ENCODE measurements around the gene PPP1R7. TPM values are rescaled to one million over a fixed set of nuclear protein-coding genes. Genes with fewer than 3 reads are reported as not detected.

Gene PPP1R7
- total and polyA plus RNA-seq, 4 donors, result 18.0 to 45.8 (median 29.0) TPM

DNA sequence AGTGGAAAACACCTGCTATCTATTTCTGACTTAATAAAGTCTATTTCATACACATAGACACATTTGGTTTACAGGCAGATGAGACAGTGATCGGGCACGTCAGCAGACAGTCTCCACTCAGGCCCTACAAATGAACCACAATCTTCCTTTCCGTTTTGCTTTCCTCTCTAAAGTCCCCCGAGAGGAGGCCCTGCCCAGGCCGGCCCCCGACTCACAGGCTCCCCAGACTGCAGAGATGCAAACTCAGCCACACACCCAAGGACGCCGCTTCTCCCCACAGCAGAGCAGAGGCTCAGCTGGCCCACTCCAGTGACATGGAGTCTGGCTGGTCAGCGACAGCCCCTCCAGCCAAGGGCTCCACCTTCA, 38.8 kb upstream of the PPP1R7 start:
- Histone ChIP-seq H3K4me3 (ENCODE audit: low read depth in 1 of 3, low read length in 3 of 3) (no peak overlapping the region), H3K9me3 (ENCODE audit: control insufficient read depth in 4 of 4, low read length in 3 of 4) (no peaks in the 10 kb centered on the region), H3K4me1 (ENCODE audit: control insufficient read depth in 4 of 4, insufficient read depth in 4 of 4, low read length in 3 of 4) (no peaks in the 10 kb centered on the region), H3K27me3 (ENCODE audit: control insufficient read depth in 4 of 4, insufficient read depth in 4 of 4, low read length in 3 of 4) (no peaks in the 10 kb centered on the region), H3K27ac (ENCODE audit: low read depth in 1 of 2, low read length in 2 of 2) (no peak overlapping the region), H3K36me3 (ENCODE audit: control insufficient read depth in 4 of 4, insufficient read depth in 3 of 4, low read depth in 1 of 4, low read length in 3 of 4) (peaks cover 0 to 3% (median 0%) of the 10 kb centered on the region in 4 donors), H3K9ac (ENCODE audit: low read depth in 1 of 2, low read length in 2 of 2) (no peak overlapping the region)
- 92% methylated on average over 9 of the region's 9 CpGs for WGBS
- TF ChIP-seq HNF4A (conservative IDR thresholded peaks at IDR 0.05) (no peak), TAF1 (conservative IDR thresholded peaks at IDR 0.05) (no peak), SP1 (IDR thresholded peaks at IDR 0.05) (no peak)
- DNase-seq (ENCODE audit: low spot score), result no peak

DNA sequence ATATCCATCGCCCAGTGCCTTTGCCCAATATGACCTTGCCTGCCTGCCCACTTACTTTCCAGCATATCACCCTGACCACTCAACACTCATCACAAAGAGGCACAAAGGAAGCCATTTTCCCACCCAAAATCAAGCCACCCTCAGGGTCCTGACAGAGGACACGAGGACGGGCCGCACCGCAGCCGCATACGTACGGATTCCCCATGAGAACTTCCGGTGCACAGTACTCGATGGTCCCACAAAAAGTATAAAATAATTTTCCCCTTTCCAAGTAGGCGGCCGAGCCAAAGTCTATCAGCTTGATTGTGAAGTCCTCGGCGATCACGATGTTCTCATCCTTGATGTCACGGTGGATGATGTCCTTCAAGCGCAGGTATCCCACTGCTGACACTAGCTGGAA, 38.2 kb upstream of the PPP1R7 start:
- Histone ChIP-seq H3K27me3 (ENCODE audit: control insufficient read depth in 4 of 4, insufficient read depth in 4 of 4, low read length in 3 of 4) (no peaks in the 10 kb centered on the region), H3K36me3 (ENCODE audit: control insufficient read depth in 4 of 4, insufficient read depth in 3 of 4, low read depth in 1 of 4, low read length in 3 of 4) (peaks cover 0 to 3% (median 0%) of the 10 kb centered on the region in 4 donors), H3K9ac (ENCODE audit: low read depth in 1 of 2, low read length in 2 of 2) (no peak overlapping the region), H3K9me3 (ENCODE audit: control insufficient read depth in 4 of 4, low read length in 3 of 4) (no peaks in the 10 kb centered on the region), H3K4me1 (ENCODE audit: control insufficient read depth in 4 of 4, insufficient read depth in 4 of 4, low read length in 3 of 4) (no peaks in the 10 kb centered on the region), H3K4me3 (ENCODE audit: low read depth in 1 of 3, low read length in 3 of 3) (no peak overlapping the region), H3K27ac (ENCODE audit: low read depth in 1 of 2, low read length in 2 of 2) (no peak overlapping the region)
- TF ChIP-seq MAX (IDR thresholded peaks at IDR 0.05) (no peak), CTCF (IDR thresholded peaks at IDR 0.05; ENCODE audit: low read depth, low read length, missing input control) (no peak), SP1 (IDR thresholded peaks at IDR 0.05) (no peak), YY1 (IDR thresholded peaks at IDR 0.05) (no peak), RXRA (IDR thresholded peaks at IDR 0.05) (no peak), RAD21 (IDR thresholded peaks at IDR 0.05) (no peak), GABPA (IDR thresholded peaks at IDR 0.05 in 1 of 2, conservative IDR thresholded peaks at IDR 0.05 in 1 of 2) (no peak), NR2F2 (IDR thresholded peaks at IDR 0.05) (no peak), JUND (IDR thresholded peaks at IDR 0.05) (no peak), FOXA1 (IDR thresholded peaks at IDR 0.05) (no peak), TAF1 (conservative IDR thresholded peaks at IDR 0.05) (no peak)
- TF ChIP-seq, protein P1, sequence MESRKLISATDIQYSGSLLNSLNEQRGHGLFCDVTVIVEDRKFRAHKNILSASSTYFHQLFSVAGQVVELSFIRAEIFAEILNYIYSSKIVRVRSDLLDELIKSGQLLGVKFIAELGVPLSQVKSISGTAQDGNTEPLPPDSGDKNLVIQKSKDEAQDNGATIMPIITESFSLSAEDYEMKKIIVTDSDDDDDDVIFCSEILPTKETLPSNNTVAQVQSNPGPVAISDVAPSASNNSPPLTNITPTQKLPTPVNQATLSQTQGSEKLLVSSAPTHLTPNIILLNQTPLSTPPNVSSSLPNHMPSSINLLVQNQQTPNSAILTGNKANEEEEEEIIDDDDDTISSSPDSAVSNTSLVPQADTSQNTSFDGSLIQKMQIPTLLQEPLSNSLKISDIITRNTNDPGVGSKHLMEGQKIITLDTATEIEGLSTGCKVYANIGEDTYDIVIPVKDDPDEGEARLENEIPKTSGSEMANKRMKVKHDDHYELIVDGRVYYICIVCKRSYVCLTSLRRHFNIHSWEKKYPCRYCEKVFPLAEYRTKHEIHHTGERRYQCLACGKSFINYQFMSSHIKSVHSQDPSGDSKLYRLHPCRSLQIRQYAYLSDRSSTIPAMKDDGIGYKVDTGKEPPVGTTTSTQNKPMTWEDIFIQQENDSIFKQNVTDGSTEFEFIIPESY (IDR thresholded peaks at IDR 0.05), result no peak
- 93% methylated on average over 17 of the region's 17 CpGs for WGBS
- no peak for DNase-seq (ENCODE audit: low spot score)

DNA sequence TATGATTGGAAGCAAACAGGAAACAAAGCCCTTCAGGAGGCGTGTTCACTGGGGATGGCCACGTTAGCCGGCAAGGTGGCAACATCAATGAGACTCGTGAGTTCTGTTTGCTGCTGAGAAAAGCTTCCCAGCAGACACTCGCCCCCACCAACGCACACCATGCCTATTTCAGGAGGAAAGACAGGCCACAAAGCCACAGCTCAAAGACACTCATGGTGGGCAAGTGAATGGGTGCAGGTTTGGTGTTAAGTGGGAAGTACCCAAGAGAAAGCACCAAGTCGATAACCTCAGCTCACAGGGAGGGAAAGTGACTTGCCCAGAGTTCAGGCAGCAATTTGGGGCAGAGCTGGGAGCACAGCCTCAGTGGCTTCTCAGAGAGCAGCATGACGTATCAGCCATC, 37.7 kb upstream of the PPP1R7 start:
- Histone ChIP-seq H3K36me3 (ENCODE audit: control insufficient read depth in 4 of 4, insufficient read depth in 3 of 4, low read depth in 1 of 4, low read length in 3 of 4) (peaks cover 0 to 3% (median 0%) of the 10 kb centered on the region in 4 donors), H3K27me3 (ENCODE audit: control insufficient read depth in 4 of 4, insufficient read depth in 4 of 4, low read length in 3 of 4) (no peaks in the 10 kb centered on the region), H3K4me3 (ENCODE audit: low read depth in 1 of 3, low read length in 3 of 3) (no peak overlapping the region), H3K9ac (ENCODE audit: low read depth in 1 of 2, low read length in 2 of 2) (no peak overlapping the region), H3K4me1 (ENCODE audit: control insufficient read depth in 4 of 4, insufficient read depth in 4 of 4, low read length in 3 of 4) (no peaks in the 10 kb centered on the region), H3K27ac (ENCODE audit: low read depth in 1 of 2, low read length in 2 of 2) (no peak overlapping the region), H3K9me3 (ENCODE audit: control insufficient read depth in 4 of 4, low read length in 3 of 4) (no peaks in the 10 kb centered on the region)
- no peak for DNase-seq (ENCODE audit: low spot score)
- WGBS, result 86% methylated on average over 8 of the region's 8 CpGs
- TF ChIP-seq MAX (IDR thresholded peaks at IDR 0.05) (no peak), HNF4G (IDR thresholded peaks at IDR 0.05) (no peak), RXRA (IDR thresholded peaks at IDR 0.05) (no peak), EGR1 (IDR thresholded peaks at IDR 0.05; ENCODE audit: low read depth in 2 of 2) (no peak), GABPA (IDR thresholded peaks at IDR 0.05 in 1 of 2, conservative IDR thresholded peaks at IDR 0.05 in 1 of 2) (no peak), HNF4A (conservative IDR thresholded peaks at IDR 0.05) (no peak), FOXA2 (IDR thresholded peaks at IDR 0.05) (no peak), NR2F2 (IDR thresholded peaks at IDR 0.05) (no peak), SP1 (IDR thresholded peaks at IDR 0.05) (no peak), JUND (IDR thresholded peaks at IDR 0.05) (no peak), TAF1 (conservative IDR thresholded peaks at IDR 0.05) (no peak)
- TF ChIP-seq, protein P2, sequence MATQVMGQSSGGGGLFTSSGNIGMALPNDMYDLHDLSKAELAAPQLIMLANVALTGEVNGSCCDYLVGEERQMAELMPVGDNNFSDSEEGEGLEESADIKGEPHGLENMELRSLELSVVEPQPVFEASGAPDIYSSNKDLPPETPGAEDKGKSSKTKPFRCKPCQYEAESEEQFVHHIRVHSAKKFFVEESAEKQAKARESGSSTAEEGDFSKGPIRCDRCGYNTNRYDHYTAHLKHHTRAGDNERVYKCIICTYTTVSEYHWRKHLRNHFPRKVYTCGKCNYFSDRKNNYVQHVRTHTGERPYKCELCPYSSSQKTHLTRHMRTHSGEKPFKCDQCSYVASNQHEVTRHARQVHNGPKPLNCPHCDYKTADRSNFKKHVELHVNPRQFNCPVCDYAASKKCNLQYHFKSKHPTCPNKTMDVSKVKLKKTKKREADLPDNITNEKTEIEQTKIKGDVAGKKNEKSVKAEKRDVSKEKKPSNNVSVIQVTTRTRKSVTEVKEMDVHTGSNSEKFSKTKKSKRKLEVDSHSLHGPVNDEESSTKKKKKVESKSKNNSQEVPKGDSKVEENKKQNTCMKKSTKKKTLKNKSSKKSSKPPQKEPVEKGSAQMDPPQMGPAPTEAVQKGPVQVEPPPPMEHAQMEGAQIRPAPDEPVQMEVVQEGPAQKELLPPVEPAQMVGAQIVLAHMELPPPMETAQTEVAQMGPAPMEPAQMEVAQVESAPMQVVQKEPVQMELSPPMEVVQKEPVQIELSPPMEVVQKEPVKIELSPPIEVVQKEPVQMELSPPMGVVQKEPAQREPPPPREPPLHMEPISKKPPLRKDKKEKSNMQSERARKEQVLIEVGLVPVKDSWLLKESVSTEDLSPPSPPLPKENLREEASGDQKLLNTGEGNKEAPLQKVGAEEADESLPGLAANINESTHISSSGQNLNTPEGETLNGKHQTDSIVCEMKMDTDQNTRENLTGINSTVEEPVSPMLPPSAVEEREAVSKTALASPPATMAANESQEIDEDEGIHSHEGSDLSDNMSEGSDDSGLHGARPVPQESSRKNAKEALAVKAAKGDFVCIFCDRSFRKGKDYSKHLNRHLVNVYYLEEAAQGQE (IDR thresholded peaks at IDR 0.05), result no peak
- TF ChIP-seq, protein P1 (IDR thresholded peaks at IDR 0.05), result no peak

Data from liver (tissue), 9 donors.